Activated T-cell treated with anti-CD3 and anti-CD28 coated beads, Interleukin-2, amount 50 U/mL, for 4 hours (primary cell): Measurements from ENCODE around the gene IL16. TPM values are rescaled to one million over a fixed set of nuclear protein-coding genes. Genes with fewer than 3 reads are reported as not detected.

Experiments used
- ATAC-seq, 2 donors: fragments of 200-7000 bp; cut with Tn5 transposase; one replicate each; pipeline ENCODE4 v1.10.0; 2021
- DNase-seq: peaks from one replicate; pipeline ENCODE4 v3.0.0-alpha.2; 2020
- H3K27me3 Mint-ChIP-seq: one replicate; pipeline ENCODE4 v1.8.0; 2021; ENCODE audit warnings: low read depth, mixed read lengths
- H3K36me3 Mint-ChIP-seq: one replicate; pipeline ENCODE4 v1.8.0; 2022; ENCODE audit warnings: mixed read lengths; ENCODE audit not compliant: insufficient read depth
- H3K4me1 Mint-ChIP-seq: one replicate; pipeline ENCODE4 v1.8.0; 2021; ENCODE audit warnings: low read depth, mixed read lengths
- H3K4me3 Mint-ChIP-seq: one replicate; pipeline ENCODE4 v1.8.0; 2021; ENCODE audit warnings: mild to moderate bottlenecking, moderate library complexity, mixed read lengths
- H3K9me3 Mint-ChIP-seq: one replicate; pipeline ENCODE4 v1.8.0; 2021; ENCODE audit warnings: mixed read lengths
- total RNA-seq, 3 donors: library from RNA; stranded (reverse); gene quantifications; one replicate each; pipeline ENCODE4 v1.2.1, GENCODE V29; 2021

IL16 gene
- total RNA-seq, 3 donors from 2014 or later: 43.5 to 57.6 (median 45.0) TPM

GRCh38 chr15:81349271-81349670 lies 152.6 kb downstream of the IL16 start:
- no peaks in the 10 kb centered on the region for H3K4me1 Mint-ChIP-seq
- no peaks in the 10 kb centered on the region for H3K9me3 Mint-ChIP-seq
- DNase-seq: no peak
- no peak overlapping the region for H3K4me3 Mint-ChIP-seq
- peaks cover 1% of the 10 kb centered on the region for H3K27me3 Mint-ChIP-seq
- no peaks in the 10 kb centered on the region for H3K36me3 Mint-ChIP-seq
- no peak for ATAC-seq

GRCh38 chr15:81351651-81352050 lies 155.0 kb downstream of the IL16 start:
- DNase-seq: no peak
- no peaks in the 10 kb centered on the region for H3K36me3 Mint-ChIP-seq
- no peaks in the 10 kb centered on the region for H3K9me3 Mint-ChIP-seq
- no peak overlapping the region for H3K4me3 Mint-ChIP-seq
- no peaks in the 10 kb centered on the region for H3K4me1 Mint-ChIP-seq
- no peak for ATAC-seq
- no peaks in the 10 kb centered on the region for H3K27me3 Mint-ChIP-seq

- Mint-ChIP-seq H3K4me1 (no peaks in the 10 kb centered on the region), H3K4me3 (no peak overlapping the region), H3K36me3 (peaks cover 2% of the 10 kb centered on the region), H3K27me3 (peaks cover 4% of the 10 kb centered on the region), H3K9me3 (no peaks in the 10 kb centered on the region)
- ATAC-seq (no peak), DNase-seq (no peak)
Observed at GRCh38 chr15:81356252-81356651, 159.6 kb downstream of the IL16 start.

GRCh38 chr15:81357180-81357686 lies 160.6 kb downstream of the IL16 start:
- Mint-ChIP-seq H3K27me3 (peaks cover 4% of the 10 kb centered on the region), H3K36me3 (peaks cover 2% of the 10 kb centered on the region), H3K4me1 (no peaks in the 10 kb centered on the region), H3K4me3 (no peak overlapping the region), H3K9me3 (no peaks in the 10 kb centered on the region)
- ATAC-seq: no peak
- no peak for DNase-seq

- Mint-ChIP-seq H3K36me3 (peaks cover 2% of the 10 kb centered on the region), H3K27me3 (peaks cover 4% of the 10 kb centered on the region), H3K4me1 (no peaks in the 10 kb centered on the region), H3K4me3 (no peak overlapping the region), H3K9me3 (no peaks in the 10 kb centered on the region)
- no peak for ATAC-seq
- DNase-seq: no peak
Observed at GRCh38 chr15:81358248-81358647, 161.6 kb downstream of the IL16 start.

GRCh38 chr15:81360491-81360890 lies 163.8 kb downstream of the IL16 start:
- no peak for DNase-seq
- no peak for ATAC-seq
- H3K9me3 Mint-ChIP-seq: no peaks in the 10 kb centered on the region
- peaks cover 4% of the 10 kb centered on the region for H3K27me3 Mint-ChIP-seq
- peaks cover 2% of the 10 kb centered on the region for H3K36me3 Mint-ChIP-seq
- no peaks in the 10 kb centered on the region for H3K4me1 Mint-ChIP-seq
- H3K4me3 Mint-ChIP-seq: no peak overlapping the region

- Mint-ChIP-seq H3K9me3 (no peaks in the 10 kb centered on the region), H3K4me3 (no peak overlapping the region), H3K36me3 (peaks cover 2% of the 10 kb centered on the region), H3K27me3 (peaks cover 4% of the 10 kb centered on the region), H3K4me1 (no peaks in the 10 kb centered on the region)
- DNase-seq (no peak), ATAC-seq (no peak)
Observed at GRCh38 chr15:81361891-81362290, 165.2 kb downstream of the IL16 start.

GRCh38 chr15:81362790-81363189 lies 166.1 kb downstream of the IL16 start:
- Mint-ChIP-seq H3K4me1 (no peaks in the 10 kb centered on the region), H3K27me3 (peaks cover 4% of the 10 kb centered on the region), H3K36me3 (peaks cover 2% of the 10 kb centered on the region), H3K4me3 (no peak overlapping the region), H3K9me3 (no peaks in the 10 kb centered on the region)
- ATAC-seq (no peak), DNase-seq (no peak)

GRCh38 chr15:81363276-81363675 lies 166.6 kb downstream of the IL16 start:
- no peaks in the 10 kb centered on the region for H3K9me3 Mint-ChIP-seq
- H3K4me1 Mint-ChIP-seq: no peaks in the 10 kb centered on the region
- no peak overlapping the region for H3K4me3 Mint-ChIP-seq
- H3K36me3 Mint-ChIP-seq: peaks cover 2% of the 10 kb centered on the region
- no peak for DNase-seq
- ATAC-seq: no peak
- peaks cover 4% of the 10 kb centered on the region for H3K27me3 Mint-ChIP-seq

Other genes starting within 250 kb of the IL16 start
- gene MESD, start 207.1 kb upstream of the IL16 start, total RNA-seq: 10 to 100 TPM; 22.2 to 24.0 (median 23.3) TPM
- gene TLNRD1, start 196.0 kb upstream of the IL16 start, total RNA-seq: 10 to 100 TPM; 42.6 to 46.5 (median 45.0) TPM
- gene CFAP161, start 62.6 kb upstream of the IL16 start, total RNA-seq: not detected
- 1 to 10 TPM; 2.8 to 5.3 (median 3.7) TPM for gene STARD5, start 127.3 kb downstream of the IL16 start, total RNA-seq
- gene TMC3, start 177.3 kb downstream of the IL16 start, total RNA-seq: not detected